Mucosa of descending colon (tissue), 3 donors: ENCODE results near the gene ANKDD1B. TPM values are rescaled to one million over a fixed set of nuclear protein-coding genes. Genes with fewer than 3 reads are reported as not detected.
A peak's percentile ranks its signal among the peaks of the same experiment; 100 is the strongest.

Experiments
- ATAC-seq: fragments of 200-7000 bp; cut with Tn5 transposase; one replicate; pipeline ENCODE4 v1.9.1; 2020; ENCODE audit warnings: mild to moderate bottlenecking, moderate library complexity
- DNase-seq, 3 donors: peaks; one replicate each; pipeline ENCODE4 v3.0.0-alpha.2; 2020
- H3K36me3 ChIP-seq: fragments of 200-600 bp; one replicate; pipeline ENCODE4 v1.8.0; 2021; ENCODE audit warnings: low read depth, mild to moderate bottlenecking
- H3K4me1 ChIP-seq: fragments of 200-600 bp; one replicate; pipeline ENCODE4 v1.8.0; 2021; ENCODE audit warnings: low read depth, mild to moderate bottlenecking
- H3K4me3 ChIP-seq: fragments of 200-600 bp; one replicate; pipeline ENCODE4 v1.8.0; 2021; ENCODE audit warnings: mild to moderate bottlenecking
- H3K9me3 ChIP-seq: fragments of 200-600 bp; one replicate; pipeline ENCODE4 v1.8.0; 2021; ENCODE audit warnings: mild to moderate bottlenecking
- CTCF ChIP-seq: fragments of 200-600 bp; IDR thresholded peaks from one replicate; pipeline ENCODE4 v1.8.0; 2022; ENCODE audit warnings: antibody characterized with exemption, mild to moderate bottlenecking
- intact Hi-C, 2 donors: fragments of 100-400 bp; cut with DNase I in 1 of 2; cut with micrococcal nuclease in 1 of 2; formaldehyde crosslinking; loops; one replicate each; pipeline versions ENCODE4 v1.11.0 to v1.11.1; 2022; cut with DNase I, micrococcal nuclease
- total RNA-seq, 3 donors: library from RNA; stranded (reverse); fragmentation: NEBNext Ultra II Directional in 2 of 3; extraction: Animal tissue kit (Norgen Biotek cat#: 25700) in 2 of 3; gene quantifications; one replicate each; pipeline versions ENCODE4 v1.2.1 to v1.2.4, GENCODE V29; 2021 to 2023
- donor health status: DM: no; HTN: no; CAD: no; lungs with moderate emphysema.
- donor health status: DM: no; HTN: no; CAD: no.
- donor health status: DM: no; HTN: yes; CAD: no.

Gene ANKDD1B
- total RNA-seq, 3 donors from 2014 or later, result 4.0 to 9.2 (median 8.0) TPM

GRCh38 chr5:75640395-75640794 lies 29.1 kb downstream of the ANKDD1B start:
- no peaks in the 10 kb centered on the region for H3K4me1 ChIP-seq
- no peaks in the 10 kb centered on the region for H3K9me3 ChIP-seq
- TF ChIP-seq CTCF, result no peak
- no peak for DNase-seq
- intact Hi-C loops, result no loop called here
- no peak for ATAC-seq
- no peak overlapping the region for H3K4me3 ChIP-seq
- no peaks in the 10 kb centered on the region for H3K36me3 ChIP-seq

- Histone ChIP-seq H3K4me3 (no peak overlapping the region), H3K4me1 (no peaks in the 10 kb centered on the region), H3K9me3 (no peaks in the 10 kb centered on the region), H3K36me3 (no peaks in the 10 kb centered on the region)
- TF ChIP-seq CTCF, result no peak
- no peak for ATAC-seq
- DNase-seq, result no peak
- intact Hi-C loops, result no loop called here
Measured at GRCh38 chr5:75640826-75641225, 29.6 kb downstream of the ANKDD1B start.

DNA sequence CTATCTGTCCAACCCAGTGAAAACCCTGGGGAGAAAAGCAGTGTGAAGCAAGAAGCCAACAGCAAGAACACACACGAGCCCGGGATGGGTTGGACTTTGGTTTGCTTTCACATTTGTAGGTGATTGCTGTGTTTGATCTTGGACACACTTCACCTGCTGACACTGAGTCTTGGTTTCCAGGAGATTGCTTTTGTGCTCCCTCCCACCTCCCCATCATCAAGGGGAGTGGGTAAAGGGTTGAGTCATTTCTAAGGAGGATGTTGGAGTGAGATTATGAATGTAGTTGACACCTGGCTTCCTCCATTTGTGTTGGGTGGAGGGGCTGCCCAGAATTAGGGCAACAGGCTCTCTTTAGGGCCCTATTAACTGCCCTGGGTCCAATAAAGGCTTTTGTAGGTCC lies 37.5 kb downstream of the ANKDD1B start:
- no peak for TF ChIP-seq CTCF
- Histone ChIP-seq H3K36me3 (no peaks in the 10 kb centered on the region), H3K4me1 (no peaks in the 10 kb centered on the region), H3K4me3 (no peak overlapping the region), H3K9me3 (no peaks in the 10 kb centered on the region)
- intact Hi-C loops, result no loop called here
- DNase-seq (peak in 1 of 3 donors; percentile 45), ATAC-seq (peak; percentile 92)

DNA sequence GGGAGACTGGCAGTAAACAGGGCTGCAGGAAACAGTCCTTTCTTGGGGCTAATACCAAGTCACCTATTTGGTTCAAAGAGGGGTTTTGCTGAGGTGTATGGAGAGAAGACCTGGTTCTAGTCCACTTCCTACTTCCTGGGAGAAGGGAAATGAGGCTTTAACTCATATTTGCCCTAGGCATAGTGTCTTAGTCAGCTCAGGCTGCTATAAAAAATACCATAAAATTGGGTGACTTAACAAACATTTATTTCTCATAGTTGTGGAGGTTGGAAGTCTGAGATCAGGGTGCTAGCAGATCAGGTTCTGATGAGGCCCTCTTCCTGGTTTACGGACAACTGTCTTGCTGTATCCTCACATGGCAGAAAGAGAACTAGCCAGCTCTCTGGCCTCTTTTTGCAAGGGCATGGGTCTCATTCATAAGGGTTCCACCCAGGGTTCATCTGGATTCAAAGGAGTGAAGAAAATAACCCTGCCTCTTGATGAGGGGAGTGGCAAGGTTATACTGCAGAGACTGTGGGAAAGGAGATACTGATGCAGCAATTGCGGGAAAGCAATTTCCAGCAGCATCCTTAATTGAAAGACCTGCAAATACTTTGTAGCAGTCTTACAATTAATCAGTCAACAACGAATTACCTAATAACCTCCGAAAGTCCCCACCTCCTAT lies 40.5 kb downstream of the ANKDD1B start:
- TF ChIP-seq CTCF, result no peak
- peak; percentile 78 for ATAC-seq

GRCh38 chr5:75653521-75653920 lies 42.3 kb downstream of the ANKDD1B start:
- ATAC-seq, result no peak
- intact Hi-C loops, result no loop called here

More for the DNA sequence above, 40.5 kb downstream of the ANKDD1B start:
- intact Hi-C loops, result no loop called here
- H3K4me3 ChIP-seq, result no peak overlapping the region
- H3K4me1 ChIP-seq, result no peaks in the 10 kb centered on the region
- no peaks in the 10 kb centered on the region for H3K9me3 ChIP-seq
- DNase-seq, result no peak
- no peaks in the 10 kb centered on the region for H3K36me3 ChIP-seq

More at GRCh38 chr5:75653521-75653920, 42.3 kb downstream of the ANKDD1B start:
- Histone ChIP-seq H3K36me3 (no peaks in the 10 kb centered on the region), H3K4me1 (no peaks in the 10 kb centered on the region), H3K9me3 (no peaks in the 10 kb centered on the region), H3K4me3 (no peak overlapping the region)
- no peak for TF ChIP-seq CTCF
- DNase-seq, result no peak
